A549 (cell line): ENCODE results near the gene ABT1. TPM values are rescaled to one million over a fixed set of nuclear protein-coding genes. Genes with fewer than 3 reads are reported as not detected.
"Not testable (repeated sequence)": the region's sequence is repeated elsewhere in the genome, so short reads cannot be mapped to it uniquely, and the experiment has no call there.

Experiments
- ATAC-seq, 2 experiments: fragments of 200-7000 bp in 1 of 2; fragments of >200 bp in 1 of 2; cut with Nextera tagmentation in 1 of 2; cut with Tn5 transposase in 1 of 2; 3 replicates each; pipeline versions ENCODE4 v1.8.0 to v1.9.1; 2018 to 2020; ENCODE audit warnings: mild to moderate bottlenecking in 1 of 2, moderate library complexity in 1 of 2
- CTCF ChIA-PET: fragments of 300-600 bp; sonication (Branson Sonifier 250); formaldehyde crosslinking; extraction: SDS; loops from one replicate; lab custom pipeline; 2021; ENCODE audit warnings: antibody characterized with exemption, inconsistent platforms; lab: Yijun Ruan, JAX
- POLR2A ChIA-PET: fragments of 350-600 bp; formaldehyde crosslinking; extraction: SDS; loops from one replicate; lab custom pipeline; 2021; ENCODE audit warnings: antibody characterized with exemption, inconsistent platforms; lab: Yijun Ruan, JAX
- DNase-seq, 2 experiments: peaks; one replicate each; pipeline versions ENCODE4 v3.0.0 to v3.0.0-alpha.2; 2011 to 2016; ENCODE audit warnings: low read depth in 1 of 2, low spot score in 1 of 2
- FAIRE-seq: peaks from 2 replicates; lab custom pipeline; 2011; peaks lifted over from hg19 to GRCh38; lab: Jason Lieb, UNC
- H3K27ac ChIP-seq, 2 experiments: fragments of >200 bp; sonication (Bioruptor Twin); formaldehyde crosslinking; 3 replicates each; pipeline ENCODE4 v1.5.1; 2016 to 2017
- H3K4me1 ChIP-seq: fragments of >200 bp; sonication (Bioruptor Twin); formaldehyde crosslinking; 3 replicates; pipeline ENCODE4 v1.6.1; 2016
- H3K4me2 ChIP-seq: fragments of >200 bp; sonication (Bioruptor Twin); formaldehyde crosslinking; 3 replicates; pipeline ENCODE4 v1.6.1; 2016
- H3K4me3 ChIP-seq: fragments of >200 bp; sonication (Bioruptor Twin); formaldehyde crosslinking; 3 replicates; pipeline ENCODE4 v1.5.1; 2016
- H3K9me3 ChIP-seq: fragments of >200 bp; sonication (Bioruptor Twin); formaldehyde crosslinking; 3 replicates; pipeline ENCODE4 v1.6.1; 2016
- BCL3 ChIP-seq: fragments of >200 bp; sonication (Bioruptor Twin); formaldehyde crosslinking; IDR thresholded peaks from 3 replicates; pipeline ENCODE4 v1.6.1; 2016
- CEBPB ChIP-seq, 2 experiments: fragments of >200 bp in 1 of 2; sonication (Bioruptor Twin) in 1 of 2; formaldehyde crosslinking in 1 of 2; IDR thresholded peaks; 2 replicates each; pipeline ENCODE4 v1.6.1; 2012 to 2016
- E2F6 ChIP-seq: IDR thresholded peaks from 2 replicates; pipeline ENCODE4 v1.6.1; 2012; ENCODE audit warnings: low read depth, borderline replicate concordance
- FOSL2 ChIP-seq, 2 experiments: fragments of 450-650 bp in 1 of 2; fragments of >200 bp in 1 of 2; sonication (Bioruptor Twin) in 1 of 2; formaldehyde crosslinking; IDR thresholded peaks; 2 replicates each; pipeline versions ENCODE4 v1.5.0 to v1.6.1; 2016 to 2020; ENCODE audit warnings: mild to moderate bottlenecking in 1 of 2, moderate library complexity in 1 of 2
- GATA3 ChIP-seq: IDR thresholded peaks from 2 replicates; pipeline ENCODE4 v1.6.1; 2012; ENCODE audit warnings: borderline replicate concordance
- HDAC2 ChIP-seq: fragments of 200-600 bp; sonication (generic); IDR thresholded peaks from 2 replicates; pipeline ENCODE4 v1.6.1; 2016
- HOXB13 ChIP-seq: fragments of 250-450 bp; sonication (Bioruptor Pico); IDR thresholded peaks from 2 replicates; pipeline ENCODE4 v1.5.0; 2020; ENCODE audit warnings: low read depth, mild to moderate bottlenecking, moderate library complexity
- JUN ChIP-seq, 2 experiments: fragments of >200 bp; sonication (Bioruptor Twin); formaldehyde crosslinking; IDR thresholded peaks; 2 replicates in 1 of 2; 3 replicates in 1 of 2; pipeline ENCODE4 v1.6.1; 2016 to 2017
- KDM5A ChIP-seq: fragments of 200-600 bp; sonication (generic); IDR thresholded peaks from 2 replicates; pipeline ENCODE4 v1.6.1; 2016; ENCODE audit warnings: antibody characterized with exemption, mild to moderate bottlenecking
- MAX ChIP-seq: IDR thresholded peaks from 2 replicates; pipeline ENCODE4 v1.6.1; 2012
- MYC ChIP-seq: IDR thresholded peaks from 2 replicates; pipeline ENCODE4 v1.6.1; 2012; ENCODE audit warnings: mild to moderate bottlenecking, inconsistent platforms, low read length, improper control_type of control experiment, borderline replicate concordance
- NR3C1 ChIP-seq: fragments of >200 bp; sonication (Bioruptor Twin); formaldehyde crosslinking; IDR thresholded peaks from 3 replicates; pipeline ENCODE4 v1.6.1; 2017
- PHF8 ChIP-seq: fragments of 200-600 bp; sonication (generic); IDR thresholded peaks from 2 replicates; pipeline ENCODE4 v1.6.1; 2016; ENCODE audit warnings: low read depth, mild to moderate bottlenecking, antibody characterized with exemption, moderate library complexity, borderline replicate concordance
- POLR2A ChIP-seq: IDR thresholded peaks from 2 replicates; pipeline ENCODE4 v1.6.1; 2012; ENCODE audit warnings: mild to moderate bottlenecking, low read length
- POLR2AphosphoS2 ChIP-seq: conservative IDR thresholded peaks from 2 replicates; pipeline ENCODE4 v1.6.1; 2012; ENCODE audit warnings: low read length, improper control_type of control experiment, inconsistent platforms
- RCOR1 ChIP-seq: fragments of 150-350 bp; IDR thresholded peaks from 2 replicates; pipeline ENCODE4 v1.6.1; 2014; ENCODE audit warnings: antibody characterized with exemption, low read length, low read depth
- ZSCAN20 ChIP-seq: fragments of 250-450 bp; sonication (Bioruptor Pico); IDR thresholded peaks from 2 replicates; pipeline ENCODE4 v1.8.0; 2022; ENCODE audit warnings: mild to moderate bottlenecking, moderate library complexity
- WGBS: methylation state at CpG from one replicate; pipeline ENCODE4 v1.1.6; 2017; ENCODE audit errors: missing lambda C conversion rate; 5-methylcytosine and 5-hydroxymethylcytosine counted together
- polyA minus RNA-seq: library from RNA; depleted of rRNA, polyadenylated mRNA; stranded (reverse); fragments of >200 nt; gene quantifications from 2 replicates; pipeline ENCODE4 v1.2.3, GENCODE V29; 2011; rRNA and poly(A)+ RNA removed
- polyA plus RNA-seq, 4 experiments: library from polyadenylated mRNA; depleted of rRNA in 3 of 4; stranded (reverse); fragments of >200 nt; fragmentation: RNase III in 1 of 4; extraction: RNeasy Plus Mini Kit Qiagen cat#74134 plus additional on column Dnase treatment in 1 of 4; gene quantifications; 2 replicates in 3 of 4; 3 replicates in 1 of 4; pipeline ENCODE4 v1.2.3, GENCODE V29; 2011 to 2017

The ABT1 gene
- polyA plus RNA-seq (2011; rRNA removed) (10.6 and 11.9 TPM in 2 replicates), polyA plus RNA-seq (2017; fragmentation: RNase III; extraction: RNeasy Plus Mini Kit Qiagen cat#74134 plus additional on column Dnase treatment) (10.6 to 11.5 TPM (median 11.1 TPM) in 3 replicates), polyA minus RNA-seq (8.2 and 10.0 TPM in 2 replicates)
- 14.0 and 18.5 TPM in 2 replicates for polyA plus RNA-seq (2012; cell fraction: cytosol; rRNA removed)
- 12.6 and 12.9 TPM in 2 replicates for polyA plus RNA-seq (2012; cell fraction: nucleus; rRNA removed)

- peak; percentile 73 to 78 for ATAC-seq
- peak within 1 kb of the TSS; percentile 91 for H3K4me2 ChIP-seq
- no peaks in the 10 kb centered on the region for H3K9me3 ChIP-seq
- TF ChIP-seq POLR2AphosphoS2: no peak
- no peak for TF ChIP-seq HOXB13 (CRISPR knock-in tag)
- peak; percentile 58; the same call in 1 of the 2 replicates for TF ChIP-seq GATA3
- peak; percentile 64 to 85; a peak in 4 of 5 replicates for TF ChIP-seq JUN (IDR thresholded peaks at IDR 0.05)
- TF ChIP-seq CEBPB (IDR thresholded peaks at IDR 0.05): peak; percentile 82 to 97
- no peak for TF ChIP-seq RCOR1
- TF ChIP-seq KDM5A: peak; percentile 91
- peak; percentile 53 for TF ChIP-seq PHF8
- TF ChIP-seq HDAC2: 0 out of 2 replicates have a peak, but pooled peaks have one; percentile 24
- TF ChIP-seq BCL3: 0 out of 3 replicates have a peak, but pooled peaks have one; percentile 32
- TF ChIP-seq FOSL2 (IDR thresholded peaks at IDR 0.05): no peak
- peak; percentile 42; the same call in 1 of the 2 replicates for TF ChIP-seq FOSL2 (CRISPR knock-in tag; IDR thresholded peaks at IDR 0.05)
- TF ChIP-seq MYC: 0 out of 2 replicates have a peak, but pooled peaks have one; percentile 49
- TF ChIP-seq MAX: peak; percentile 88
- peak; percentile 65 for TF ChIP-seq POLR2A
- 0 out of 2 replicates have a peak, but pooled peaks have one; percentile 36 for TF ChIP-seq E2F6
- no peak for TF ChIP-seq NR3C1
- no peak for TF ChIP-seq ZSCAN20 (CRISPR knock-in tag)
- ChIA-PET CTCF (interaction anchor here (1.3 to 7.6 kb wide), 8 partner anchors 10 to 531 kb away, joined by 3 to 124 read pairs (median 9); no protein-coding TSS in a partner anchor), POLR2A (interaction anchor here (0.7 to 1.8 kb wide), 3 partner anchors 27 to 536 kb away, joined by 3 to 7 read pairs (median 3); a partner anchor contains a TSS)
- H3K4me3 ChIP-seq: peak within 1 kb of the TSS; percentile 77
- peaks cover 4% of the 10 kb centered on the region; the same call in 1 of the 3 replicates for H3K4me1 ChIP-seq
- peak; percentile 88 to 98 for DNase-seq
- under 1% methylated on average over 23 of the region's 51 CpGs for WGBS
- FAIRE-seq: peak; percentile 39
- peak within 1 kb of the TSS; percentile 86 to 95 for H3K27ac ChIP-seq
Observed at GRCh38 chr6:26596579-26597388, at the start of gene ABT1. TSS of gene ABT1 (plus strand) at chr6:26596953. CDS start at chr6:26596983, 30 bp downstream.

GRCh38 chr6:26547363-26547762, 49.4 kb upstream of the ABT1 start:
- H3K9me3 ChIP-seq, ATAC-seq, POLR2A ChIA-PET, FAIRE-seq, H3K27ac ChIP-seq, H3K4me3 ChIP-seq, H3K4me2 ChIP-seq, H3K4me1 ChIP-seq, DNase-seq: not testable (repeated sequence)
- CTCF ChIA-PET: interaction anchor here (1.0 kb wide), 1 partner anchor 225 kb away, joined by 4 read pairs; no protein-coding TSS in a partner anchor
- 94% methylated on average over 18 of the region's 18 CpGs for WGBS
